ENCODE results near the gene NBPF3.
"Not testable (repeated sequence)": the region's sequence is repeated elsewhere in the genome, so short reads cannot be mapped to it uniquely, and the experiment has no call there.

DNA sequence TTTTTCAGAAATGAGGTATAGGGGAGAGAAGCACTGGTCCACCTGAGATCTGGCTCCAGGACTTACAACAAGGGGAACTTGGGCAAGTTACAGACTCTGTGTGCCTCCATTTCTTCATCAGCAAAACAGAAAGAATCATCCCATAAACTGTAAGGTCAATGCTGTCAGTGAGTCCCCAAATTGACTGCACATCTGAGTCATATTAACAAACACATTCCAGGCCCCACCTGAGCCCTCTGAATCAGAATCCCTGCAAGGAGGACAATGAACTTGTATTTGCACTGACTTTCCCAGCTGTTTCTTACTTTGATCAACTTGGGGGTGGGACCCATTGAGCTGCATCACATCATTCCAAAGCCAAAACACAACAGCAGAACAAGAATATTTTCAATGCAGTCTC lies 25.2 kb downstream of the NBPF3 start:
- TF ChIP-seq, protein P1, sequence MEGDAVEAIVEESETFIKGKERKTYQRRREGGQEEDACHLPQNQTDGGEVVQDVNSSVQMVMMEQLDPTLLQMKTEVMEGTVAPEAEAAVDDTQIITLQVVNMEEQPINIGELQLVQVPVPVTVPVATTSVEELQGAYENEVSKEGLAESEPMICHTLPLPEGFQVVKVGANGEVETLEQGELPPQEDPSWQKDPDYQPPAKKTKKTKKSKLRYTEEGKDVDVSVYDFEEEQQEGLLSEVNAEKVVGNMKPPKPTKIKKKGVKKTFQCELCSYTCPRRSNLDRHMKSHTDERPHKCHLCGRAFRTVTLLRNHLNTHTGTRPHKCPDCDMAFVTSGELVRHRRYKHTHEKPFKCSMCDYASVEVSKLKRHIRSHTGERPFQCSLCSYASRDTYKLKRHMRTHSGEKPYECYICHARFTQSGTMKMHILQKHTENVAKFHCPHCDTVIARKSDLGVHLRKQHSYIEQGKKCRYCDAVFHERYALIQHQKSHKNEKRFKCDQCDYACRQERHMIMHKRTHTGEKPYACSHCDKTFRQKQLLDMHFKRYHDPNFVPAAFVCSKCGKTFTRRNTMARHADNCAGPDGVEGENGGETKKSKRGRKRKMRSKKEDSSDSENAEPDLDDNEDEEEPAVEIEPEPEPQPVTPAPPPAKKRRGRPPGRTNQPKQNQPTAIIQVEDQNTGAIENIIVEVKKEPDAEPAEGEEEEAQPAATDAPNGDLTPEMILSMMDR (IDR thresholded peaks at IDR 0.05) = not testable (repeated sequence)
- not testable (repeated sequence) for TF ChIP-seq POLR2A, EP300 (IDR thresholded peaks at IDR 0.05)
